Liver (tissue), 9 donors: Measurements from ENCODE around the gene AKT1S1. TPM values are rescaled to one million over a fixed set of nuclear protein-coding genes. Genes with fewer than 3 reads are reported as not detected.

Experiments
- DNase-seq: peaks from one replicate; pipeline ENCODE4 v3.0.0-alpha.2; 2017; ENCODE audit warnings: low spot score
- H3K27ac ChIP-seq, 2 donors: one replicate each; pipeline ENCODE4 v1.7.0; 2013; ENCODE audit warnings: inconsistent platforms in 2 of 2, low read length in 2 of 2, control low read depth in 1 of 2, low read depth in 1 of 2, mild to moderate bottlenecking in 1 of 2
- H3K27me3 ChIP-seq, 4 donors: one replicate each; pipeline versions ENCODE4 v1.6.1 to v1.7.0; 2013; ENCODE audit warnings: low read length in 3 of 4, inconsistent platforms in 1 of 4, mild to moderate bottlenecking in 1 of 4, moderate library complexity in 1 of 4; ENCODE audit not compliant: control insufficient read depth in 4 of 4, insufficient read depth in 4 of 4
- H3K36me3 ChIP-seq, 4 donors: one replicate each; pipeline versions ENCODE4 v1.6.1 to v1.7.0; 2013; ENCODE audit warnings: low read length in 3 of 4, mild to moderate bottlenecking in 3 of 4, low read depth in 1 of 4, moderate library complexity in 1 of 4; ENCODE audit not compliant: control insufficient read depth in 4 of 4, insufficient read depth in 3 of 4
- H3K4me1 ChIP-seq, 4 donors: one replicate each; pipeline versions ENCODE4 v1.6.1 to v1.7.0; 2013; ENCODE audit warnings: low read length in 3 of 4, mild to moderate bottlenecking in 3 of 4, moderate library complexity in 1 of 4; ENCODE audit not compliant: control insufficient read depth in 4 of 4, insufficient read depth in 4 of 4
- H3K4me3 ChIP-seq, 3 donors: one replicate each; pipeline versions ENCODE4 v1.6.1 to v1.7.0; 2013; ENCODE audit warnings: low read length in 3 of 3, control low read depth in 1 of 3, low read depth in 1 of 3, mild to moderate bottlenecking in 1 of 3
- H3K9ac ChIP-seq, 2 donors: one replicate each; pipeline ENCODE4 v1.7.0; 2013; ENCODE audit warnings: low read length in 2 of 2, mild to moderate bottlenecking in 2 of 2, moderate library complexity in 2 of 2, control low read depth in 1 of 2, low read depth in 1 of 2
- H3K9me3 ChIP-seq, 4 donors: one replicate each; pipeline versions ENCODE4 v1.6.1 to v1.7.0; 2013; ENCODE audit warnings: low read length in 3 of 4; ENCODE audit not compliant: control insufficient read depth in 4 of 4
- EGR1 ChIP-seq, 2 donors: IDR thresholded peaks; 2 replicates each; pipeline ENCODE4 v1.6.1; 2016 to 2018; ENCODE audit warnings: antibody characterized with exemption in 2 of 2, low read depth in 2 of 2
- FOXA1 ChIP-seq: IDR thresholded peaks from 2 replicates; pipeline ENCODE4 v1.6.1; 2016; ENCODE audit warnings: antibody characterized with exemption
- FOXA2 ChIP-seq: IDR thresholded peaks from 2 replicates; pipeline ENCODE4 v1.6.1; 2016; ENCODE audit warnings: antibody characterized with exemption
- GABPA ChIP-seq, 2 donors: IDR thresholded peaks in 1 of 2; conservative IDR thresholded peaks in 1 of 2; 2 replicates each; pipeline ENCODE4 v1.6.1; 2016; ENCODE audit warnings: antibody characterized with exemption in 2 of 2, mild to moderate bottlenecking in 1 of 2, moderate library complexity in 1 of 2
- HNF4A ChIP-seq, 2 donors: conservative IDR thresholded peaks; 2 replicates each; pipeline ENCODE4 v1.6.1; 2016; ENCODE audit warnings: antibody characterized with exemption in 2 of 2, mild to moderate bottlenecking in 2 of 2
- HNF4G ChIP-seq: IDR thresholded peaks from 2 replicates; pipeline ENCODE4 v1.6.1; 2016; ENCODE audit warnings: antibody characterized with exemption
- JUND ChIP-seq, 2 donors: IDR thresholded peaks; 2 replicates each; pipeline ENCODE4 v1.6.1; 2016; ENCODE audit warnings: antibody characterized with exemption in 2 of 2
- MAX ChIP-seq: IDR thresholded peaks from 2 replicates; pipeline ENCODE4 v1.6.1; 2016; ENCODE audit warnings: antibody characterized with exemption
- NR2F2 ChIP-seq: IDR thresholded peaks from 2 replicates; pipeline ENCODE4 v1.6.1; 2016; ENCODE audit warnings: antibody characterized with exemption
- RAD21 ChIP-seq, 2 donors: IDR thresholded peaks; 2 replicates each; pipeline ENCODE4 v1.6.1; 2016; ENCODE audit warnings: antibody characterized with exemption in 2 of 2, mild to moderate bottlenecking in 2 of 2
- RXRA ChIP-seq, 2 donors: IDR thresholded peaks; 2 replicates each; pipeline ENCODE4 v1.6.1; 2017 to 2018; ENCODE audit warnings: antibody characterized with exemption in 2 of 2, mild to moderate bottlenecking in 1 of 2
- SP1 ChIP-seq: IDR thresholded peaks from 2 replicates; pipeline ENCODE4 v1.6.1; 2018; ENCODE audit warnings: antibody characterized with exemption, mild to moderate bottlenecking
- TAF1 ChIP-seq: conservative IDR thresholded peaks from 2 replicates; pipeline ENCODE4 v1.6.1; 2016; ENCODE audit warnings: antibody characterized with exemption, mild to moderate bottlenecking
- YY1 ChIP-seq: IDR thresholded peaks from 2 replicates; pipeline ENCODE4 v1.6.1; 2016; ENCODE audit warnings: antibody characterized with exemption, mild to moderate bottlenecking
- ZBTB33 ChIP-seq: IDR thresholded peaks from 2 replicates; pipeline ENCODE4 v1.6.1; 2016; ENCODE audit warnings: antibody characterized with exemption
- WGBS: extraction: QIAGEN DNeasy Blood & Tissue Kit; methylation state at CpG from one replicate; pipeline ENCODE4 v1.1.7; 2013; 5-methylcytosine and 5-hydroxymethylcytosine counted together
- polyA plus RNA-seq, 2 donors: library from polyadenylated mRNA; stranded (reverse) in 1 of 2; unstranded in 1 of 2; fragments of 200-250 nt in 1 of 2; fragments of >200 nt in 1 of 2; fragmentation: Nextera tagmentation in 1 of 2; extraction: Ambion mirVana in 1 of 2; gene quantifications; one replicate each; pipeline versions ENCODE4 v1.2.1 to v1.2.3, GENCODE V29; 2013 to 2015
- total RNA-seq, 2 donors: library from RNA; depleted of rRNA; stranded (reverse); fragments of >200 nt; gene quantifications; one replicate each; pipeline ENCODE4 v1.2.3, GENCODE V29; 2014
- TF ChIP-seq, protein P1 (sequence below): IDR thresholded peaks from 2 replicates; pipeline ENCODE4 v1.6.1; 2016; ENCODE audit warnings: antibody characterized with exemption, mild to moderate bottlenecking
- TF ChIP-seq, protein P2 (sequence below): IDR thresholded peaks from 2 replicates; pipeline ENCODE4 v1.6.1; 2016; ENCODE audit warnings: antibody characterized with exemption
- TF ChIP-seq, protein P3 (sequence below): fragments of 150-350 bp; IDR thresholded peaks from 2 replicates; pipeline ENCODE4 v1.5.1; 2017; ENCODE audit warnings: improper control_type of control experiment, low read depth, low read length; ENCODE audit not compliant: missing input control
- donor health status: healthy.
- donor health status: healthy.
- donor health status: healthy.
- donor health status: healthy.
- donor health status: healthy.

AKT1S1 gene
- total and polyA plus RNA-seq, 4 donors = 6.8 to 43.9 (median 12.9) TPM

DNA sequence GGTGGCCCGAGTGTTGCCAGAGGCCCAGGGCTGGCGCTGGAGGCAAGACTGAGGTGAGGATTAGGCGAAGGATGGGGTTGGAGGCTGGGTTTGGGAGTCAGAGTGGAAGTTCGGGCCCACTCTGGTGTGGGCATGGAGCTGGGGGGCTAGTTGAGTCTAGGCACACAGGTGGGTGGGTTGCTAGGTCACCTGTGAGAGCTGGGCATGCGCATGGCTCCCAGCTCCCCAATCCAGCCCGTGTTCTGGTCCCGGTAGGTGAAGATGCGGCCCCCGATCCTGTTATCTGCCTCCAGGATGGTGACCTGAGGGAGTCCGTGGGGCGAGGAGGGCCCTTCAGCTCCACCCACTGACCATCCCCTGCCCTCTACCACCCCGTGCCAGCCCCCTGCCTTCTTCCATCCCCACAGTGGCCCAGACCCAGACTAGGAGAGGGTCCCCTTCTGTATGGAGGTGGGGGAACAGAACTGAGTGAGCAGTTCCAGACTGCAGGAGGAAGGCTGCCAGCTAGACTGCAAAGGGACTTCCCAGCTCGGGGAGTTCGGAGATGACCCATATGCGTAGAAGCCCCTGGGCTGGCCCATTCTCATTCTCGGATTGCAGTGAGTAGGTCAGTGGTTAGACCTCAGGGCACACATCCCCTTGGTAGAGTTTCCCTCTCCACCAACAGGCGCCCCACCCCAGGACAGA, 17.9 kb upstream of the AKT1S1 start:
- Histone ChIP-seq H3K36me3 (no peaks in the 10 kb centered on the region), H3K9ac (no peak overlapping the region), H3K27ac (no peak overlapping the region), H3K4me1 (peaks cover 0 to 9% (median 5%) of the 10 kb centered on the region in 4 donors), H3K27me3 (no peaks in the 10 kb centered on the region), H3K9me3 (no peaks in the 10 kb centered on the region), H3K4me3 (no peak overlapping the region)
- TF ChIP-seq GABPA (IDR thresholded peaks at IDR 0.05 in 1 of 2, conservative IDR thresholded peaks at IDR 0.05 in 1 of 2) (no peak), SP1 (no peak), HNF4A (conservative IDR thresholded peaks at IDR 0.05) (no peak), NR2F2 (no peak), YY1 (no peak), RAD21 (IDR thresholded peaks at IDR 0.05) (no peak), MAX (no peak), RXRA (IDR thresholded peaks at IDR 0.05) (no peak), TAF1 (no peak), FOXA1 (no peak), ZBTB33 (no peak), EGR1 (IDR thresholded peaks at IDR 0.05; ENCODE audit: low read depth in 2 of 2) (no peak), FOXA2 (no peak), JUND (IDR thresholded peaks at IDR 0.05) (no peak), HNF4G (no peak)
- TF ChIP-seq, protein P1, sequence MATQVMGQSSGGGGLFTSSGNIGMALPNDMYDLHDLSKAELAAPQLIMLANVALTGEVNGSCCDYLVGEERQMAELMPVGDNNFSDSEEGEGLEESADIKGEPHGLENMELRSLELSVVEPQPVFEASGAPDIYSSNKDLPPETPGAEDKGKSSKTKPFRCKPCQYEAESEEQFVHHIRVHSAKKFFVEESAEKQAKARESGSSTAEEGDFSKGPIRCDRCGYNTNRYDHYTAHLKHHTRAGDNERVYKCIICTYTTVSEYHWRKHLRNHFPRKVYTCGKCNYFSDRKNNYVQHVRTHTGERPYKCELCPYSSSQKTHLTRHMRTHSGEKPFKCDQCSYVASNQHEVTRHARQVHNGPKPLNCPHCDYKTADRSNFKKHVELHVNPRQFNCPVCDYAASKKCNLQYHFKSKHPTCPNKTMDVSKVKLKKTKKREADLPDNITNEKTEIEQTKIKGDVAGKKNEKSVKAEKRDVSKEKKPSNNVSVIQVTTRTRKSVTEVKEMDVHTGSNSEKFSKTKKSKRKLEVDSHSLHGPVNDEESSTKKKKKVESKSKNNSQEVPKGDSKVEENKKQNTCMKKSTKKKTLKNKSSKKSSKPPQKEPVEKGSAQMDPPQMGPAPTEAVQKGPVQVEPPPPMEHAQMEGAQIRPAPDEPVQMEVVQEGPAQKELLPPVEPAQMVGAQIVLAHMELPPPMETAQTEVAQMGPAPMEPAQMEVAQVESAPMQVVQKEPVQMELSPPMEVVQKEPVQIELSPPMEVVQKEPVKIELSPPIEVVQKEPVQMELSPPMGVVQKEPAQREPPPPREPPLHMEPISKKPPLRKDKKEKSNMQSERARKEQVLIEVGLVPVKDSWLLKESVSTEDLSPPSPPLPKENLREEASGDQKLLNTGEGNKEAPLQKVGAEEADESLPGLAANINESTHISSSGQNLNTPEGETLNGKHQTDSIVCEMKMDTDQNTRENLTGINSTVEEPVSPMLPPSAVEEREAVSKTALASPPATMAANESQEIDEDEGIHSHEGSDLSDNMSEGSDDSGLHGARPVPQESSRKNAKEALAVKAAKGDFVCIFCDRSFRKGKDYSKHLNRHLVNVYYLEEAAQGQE = no peak
- TF ChIP-seq, protein P2, sequence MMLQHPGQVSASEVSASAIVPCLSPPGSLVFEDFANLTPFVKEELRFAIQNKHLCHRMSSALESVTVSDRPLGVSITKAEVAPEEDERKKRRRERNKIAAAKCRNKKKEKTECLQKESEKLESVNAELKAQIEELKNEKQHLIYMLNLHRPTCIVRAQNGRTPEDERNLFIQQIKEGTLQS = no peak
- TF ChIP-seq, protein P3, sequence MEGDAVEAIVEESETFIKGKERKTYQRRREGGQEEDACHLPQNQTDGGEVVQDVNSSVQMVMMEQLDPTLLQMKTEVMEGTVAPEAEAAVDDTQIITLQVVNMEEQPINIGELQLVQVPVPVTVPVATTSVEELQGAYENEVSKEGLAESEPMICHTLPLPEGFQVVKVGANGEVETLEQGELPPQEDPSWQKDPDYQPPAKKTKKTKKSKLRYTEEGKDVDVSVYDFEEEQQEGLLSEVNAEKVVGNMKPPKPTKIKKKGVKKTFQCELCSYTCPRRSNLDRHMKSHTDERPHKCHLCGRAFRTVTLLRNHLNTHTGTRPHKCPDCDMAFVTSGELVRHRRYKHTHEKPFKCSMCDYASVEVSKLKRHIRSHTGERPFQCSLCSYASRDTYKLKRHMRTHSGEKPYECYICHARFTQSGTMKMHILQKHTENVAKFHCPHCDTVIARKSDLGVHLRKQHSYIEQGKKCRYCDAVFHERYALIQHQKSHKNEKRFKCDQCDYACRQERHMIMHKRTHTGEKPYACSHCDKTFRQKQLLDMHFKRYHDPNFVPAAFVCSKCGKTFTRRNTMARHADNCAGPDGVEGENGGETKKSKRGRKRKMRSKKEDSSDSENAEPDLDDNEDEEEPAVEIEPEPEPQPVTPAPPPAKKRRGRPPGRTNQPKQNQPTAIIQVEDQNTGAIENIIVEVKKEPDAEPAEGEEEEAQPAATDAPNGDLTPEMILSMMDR = no peak
- no peak for DNase-seq
- WGBS = 90% methylated on average over 17 of the region's 17 CpGs
